WTC11 (cell line): ENCODE results near the gene TMEM254. TPM values are rescaled to one million over a fixed set of nuclear protein-coding genes. Genes with fewer than 3 reads are reported as not detected.

Experiments used
- ATAC-seq: fragments of 200-7000 bp; cut with Tn5 transposase; 2 replicates; pipeline ENCODE4 v1.10.0; 2021; ENCODE audit warnings: mild to moderate bottlenecking, moderate library complexity
- CTCF ChIA-PET: fragments of 300-600 bp; sonication (Branson Sonifier 250); formaldehyde crosslinking; loops from one replicate; lab custom pipeline; 2021; ENCODE audit warnings: antibody characterized with exemption; lab: Charles Lee
- POLR2A ChIA-PET: fragments of 350-600 bp; sonication (Branson Sonifier 250); formaldehyde crosslinking; loops from one replicate; lab custom pipeline; 2021; ENCODE audit warnings: antibody characterized with exemption; lab: Charles Lee
- DNase-seq: peaks from one replicate; pipeline ENCODE4 v3.0.0; 2021; ENCODE audit warnings: low spot score
- H3K27ac Mint-ChIP-seq: 2 replicates; pipeline ENCODE4 v1.8.0; 2021; ENCODE audit warnings: mixed read lengths
- H3K27me3 Mint-ChIP-seq: 2 replicates; pipeline ENCODE4 v1.8.0; 2021; ENCODE audit warnings: low read depth, mild to moderate bottlenecking, moderate library complexity, mixed read lengths
- H3K36me3 Mint-ChIP-seq: 2 replicates; pipeline ENCODE4 v1.8.0; 2021; ENCODE audit warnings: mixed read lengths
- H3K4me1 Mint-ChIP-seq: 2 replicates; pipeline ENCODE4 v1.8.0; 2022; ENCODE audit warnings: mixed read lengths
- H3K4me3 Mint-ChIP-seq: 2 replicates; pipeline ENCODE4 v1.8.0; 2021; ENCODE audit warnings: mild to moderate bottlenecking, moderate library complexity, mixed read lengths
- H3K9me3 Mint-ChIP-seq: 2 replicates; pipeline ENCODE4 v1.8.0; 2021; ENCODE audit warnings: mixed read lengths
- CREM ChIP-seq: sonication (generic); formaldehyde crosslinking; IDR thresholded peaks from 2 replicates; pipeline ENCODE4 v1.8.1; 2022; ENCODE audit warnings: mild to moderate bottlenecking, missing genetic modification reagents, moderate library complexity
- E2F1 ChIP-seq: sonication (generic); formaldehyde crosslinking; IDR thresholded peaks from 2 replicates; pipeline ENCODE4 v1.8.0; 2022; ENCODE audit warnings: mild to moderate bottlenecking, missing genetic modification reagents
- ELF4 ChIP-seq: sonication (generic); formaldehyde crosslinking; IDR thresholded peaks from 2 replicates; pipeline ENCODE4 v1.8.1; 2022; ENCODE audit warnings: low read depth, mild to moderate bottlenecking, moderate library complexity, missing genetic modification reagents
- ERG ChIP-seq: fragments of 250-450 bp; sonication (Bioruptor Pico); IDR thresholded peaks from 2 replicates; pipeline ENCODE4 v1.8.0; 2021; ENCODE audit warnings: mild to moderate bottlenecking
- FOXP4 ChIP-seq: sonication (generic); formaldehyde crosslinking; IDR thresholded peaks from 2 replicates; pipeline ENCODE4 v1.8.0; 2022; ENCODE audit warnings: mild to moderate bottlenecking, missing genetic modification reagents
- GABPB1 ChIP-seq: sonication (generic); formaldehyde crosslinking; IDR thresholded peaks from 2 replicates; pipeline ENCODE4 v1.8.1; 2023; ENCODE audit warnings: mild to moderate bottlenecking, missing genetic modification reagents
- IRF1 ChIP-seq: sonication (generic); formaldehyde crosslinking; IDR thresholded peaks from 2 replicates; pipeline ENCODE4 v1.8.0; 2023; ENCODE audit warnings: missing genetic modification reagents
- MLX ChIP-seq: sonication (generic); formaldehyde crosslinking; IDR thresholded peaks from 2 replicates; pipeline ENCODE4 v1.8.1; 2023; ENCODE audit warnings: mild to moderate bottlenecking, missing genetic modification reagents, moderate library complexity
- NR1H2 ChIP-seq: sonication (generic); formaldehyde crosslinking; IDR thresholded peaks from 2 replicates; pipeline ENCODE4 v1.9.0; 2021; ENCODE audit warnings: mild to moderate bottlenecking, moderate library complexity, missing genetic modification reagents
- OVOL2 ChIP-seq: fragments of 250-450 bp; sonication (Bioruptor Pico); IDR thresholded peaks from 2 replicates; pipeline ENCODE4 v1.9.0; 2021; ENCODE audit warnings: mild to moderate bottlenecking, borderline replicate concordance
- PREB ChIP-seq: sonication (generic); formaldehyde crosslinking; IDR thresholded peaks from 2 replicates; pipeline ENCODE4 v1.8.1; 2022; ENCODE audit warnings: mild to moderate bottlenecking, missing genetic modification reagents, moderate library complexity, borderline replicate concordance
- SP1 ChIP-seq: sonication (generic); formaldehyde crosslinking; conservative IDR thresholded peaks from 2 replicates; pipeline ENCODE4 v1.8.1; 2022; ENCODE audit warnings: missing genetic modification reagents
- STAT6 ChIP-seq: sonication (generic); formaldehyde crosslinking; conservative IDR thresholded peaks from 2 replicates; pipeline ENCODE4 v1.8.1; 2023; ENCODE audit warnings: mild to moderate bottlenecking, low read depth, missing genetic modification reagents, moderate library complexity
- TP53 ChIP-seq: sonication (generic); formaldehyde crosslinking; IDR thresholded peaks from 2 replicates; pipeline ENCODE4 v1.8.1; 2023; ENCODE audit warnings: mild to moderate bottlenecking, missing genetic modification reagents
- ZMAT4 ChIP-seq: fragments of 250-450 bp; sonication (Bioruptor Pico); IDR thresholded peaks from 2 replicates; pipeline ENCODE4 v1.9.0; 2021; ENCODE audit warnings: mild to moderate bottlenecking
- ZNF425 ChIP-seq: fragments of 250-450 bp; sonication (Bioruptor Pico); conservative IDR thresholded peaks from 2 replicates; pipeline ENCODE4 v1.9.0; 2021; ENCODE audit warnings: mild to moderate bottlenecking
- ZNF532 ChIP-seq: fragments of 250-450 bp; sonication (Bioruptor Pico); IDR thresholded peaks from 2 replicates; pipeline ENCODE4 v1.9.0; 2021; ENCODE audit warnings: mild to moderate bottlenecking, borderline replicate concordance
- total RNA-seq: library from RNA; stranded (reverse); gene quantifications from 3 replicates; pipeline ENCODE4 v1.2.3, GENCODE V29; 2021

TMEM254 gene
- total RNA-seq, 1 experiment from 2014 or later, result 18.5 TPM

- Mint-ChIP-seq H3K4me1 (peaks cover 14% of the 10 kb centered on the region), H3K4me3 (no peak overlapping the region), H3K9me3 (no peaks in the 10 kb centered on the region), H3K27me3 (peaks cover 19% of the 10 kb centered on the region), H3K36me3 (no peaks in the 10 kb centered on the region), H3K27ac (no peak overlapping the region)
- ATAC-seq, result no peak
- no peak for DNase-seq
- ChIA-PET CTCF (interaction anchor here (1.0 to 1.7 kb wide), 2 partner anchors 24 to 85 kb away, joined by 3 to 6 read pairs; no protein-coding TSS in a partner anchor), POLR2A (interaction anchor here (0.7 kb wide), 1 partner anchor 207 kb away, joined by 7 read pairs; no protein-coding TSS in a partner anchor)
- TF ChIP-seq IRF1 (no peak), NR1H2 (CRISPR knock-in tag) (no peak), CREM (CRISPR knock-in tag) (no peak), STAT6 (CRISPR knock-in tag) (no peak), E2F1 (CRISPR knock-in tag) (no peak), ZMAT4 (CRISPR knock-in tag) (no peak), ZNF425 (CRISPR knock-in tag) (no peak), FOXP4 (CRISPR knock-in tag) (no peak), ELF4 (no peak), OVOL2 (no peak), ERG (CRISPR knock-in tag) (no peak), MLX (CRISPR knock-in tag) (no peak), SP1 (no peak), PREB (CRISPR knock-in tag) (no peak), GABPB1 (CRISPR knock-in tag) (no peak), TP53 (CRISPR knock-in tag) (no peak), ZNF532 (no peak)
These were observed 58.8 kb downstream of the TMEM254 start for GRCh38 chr10:80137031-80137862.
